ENCODE data around the gene RABGGTA. TPM values are rescaled to one million over a fixed set of nuclear protein-coding genes. Genes with fewer than 3 reads are reported as not detected.

RABGGTA gene
- total and polyA plus RNA-seq, 9 of the 15 experiments (the other 6 are each of a cell fraction or from before 2014, with no cell fraction given), result 4.5 to 24.2 (median 15.5) TPM

DNA sequence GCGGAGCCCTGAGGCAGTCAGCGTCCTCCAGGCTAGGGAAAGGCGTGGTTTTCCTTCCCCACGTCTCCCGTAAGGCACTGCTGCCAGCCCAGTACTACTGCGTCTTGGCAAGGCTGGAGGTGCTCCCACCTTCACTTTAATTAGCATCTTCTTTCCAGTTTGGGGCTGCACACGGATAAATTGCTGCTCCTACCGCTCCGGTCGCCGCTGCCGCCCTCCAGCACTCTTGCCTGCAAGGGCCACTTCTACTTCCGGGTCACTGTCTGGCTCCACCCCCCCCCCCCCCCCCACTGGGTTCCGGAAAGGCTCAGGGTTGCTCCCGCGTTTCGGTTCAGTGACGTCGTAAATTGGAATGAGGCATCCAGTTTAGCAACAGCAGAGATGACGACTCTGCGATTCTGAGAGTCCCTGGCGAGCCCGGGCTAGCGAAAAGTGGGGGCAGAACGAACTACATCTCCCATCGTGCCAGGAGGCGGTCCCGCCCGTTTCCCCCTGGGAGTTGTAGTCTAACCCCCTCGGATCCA is 39.2 kb downstream of the RABGGTA start, which contains the start of gene NEDD8 (continued):
- TF ChIP-seq SIX5 (IDR thresholded peaks at IDR 0.05; ENCODE audit: borderline replicate concordance in 1 of 2, insufficient read depth in 1 of 2, low read depth in 1 of 2, low read length in 2 of 2), result peak; percentile 91 to 96
- TF ChIP-seq, protein P1, sequence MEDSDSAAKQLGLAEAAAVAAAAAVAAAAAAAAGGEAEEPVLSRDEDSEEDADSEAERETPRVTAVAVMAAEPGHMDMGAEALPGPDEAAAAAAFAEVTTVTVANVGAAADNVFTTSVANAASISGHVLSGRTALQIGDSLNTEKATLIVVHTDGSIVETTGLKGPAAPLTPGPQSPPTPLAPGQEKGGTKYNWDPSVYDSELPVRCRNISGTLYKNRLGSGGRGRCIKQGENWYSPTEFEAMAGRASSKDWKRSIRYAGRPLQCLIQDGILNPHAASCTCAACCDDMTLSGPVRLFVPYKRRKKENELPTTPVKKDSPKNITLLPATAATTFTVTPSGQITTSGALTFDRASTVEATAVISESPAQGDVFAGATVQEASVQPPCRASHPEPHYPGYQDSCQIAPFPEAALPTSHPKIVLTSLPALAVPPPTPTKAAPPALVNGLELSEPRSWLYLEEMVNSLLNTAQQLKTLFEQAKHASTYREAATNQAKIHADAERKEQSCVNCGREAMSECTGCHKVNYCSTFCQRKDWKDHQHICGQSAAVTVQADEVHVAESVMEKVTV (CRISPR knock-in tag; IDR thresholded peaks at IDR 0.05), result no peak
- no peak for TF ChIP-seq ELF4 (CRISPR knock-in tag; IDR thresholded peaks at IDR 0.05)
- no peak for TF ChIP-seq ZC3H11A (IDR thresholded peaks at IDR 0.05; ENCODE audit: low read depth, low read length)
- TF ChIP-seq CBX1 (IDR thresholded peaks at IDR 0.05; ENCODE audit: low read depth), result no peak
- TF ChIP-seq, protein P2, sequence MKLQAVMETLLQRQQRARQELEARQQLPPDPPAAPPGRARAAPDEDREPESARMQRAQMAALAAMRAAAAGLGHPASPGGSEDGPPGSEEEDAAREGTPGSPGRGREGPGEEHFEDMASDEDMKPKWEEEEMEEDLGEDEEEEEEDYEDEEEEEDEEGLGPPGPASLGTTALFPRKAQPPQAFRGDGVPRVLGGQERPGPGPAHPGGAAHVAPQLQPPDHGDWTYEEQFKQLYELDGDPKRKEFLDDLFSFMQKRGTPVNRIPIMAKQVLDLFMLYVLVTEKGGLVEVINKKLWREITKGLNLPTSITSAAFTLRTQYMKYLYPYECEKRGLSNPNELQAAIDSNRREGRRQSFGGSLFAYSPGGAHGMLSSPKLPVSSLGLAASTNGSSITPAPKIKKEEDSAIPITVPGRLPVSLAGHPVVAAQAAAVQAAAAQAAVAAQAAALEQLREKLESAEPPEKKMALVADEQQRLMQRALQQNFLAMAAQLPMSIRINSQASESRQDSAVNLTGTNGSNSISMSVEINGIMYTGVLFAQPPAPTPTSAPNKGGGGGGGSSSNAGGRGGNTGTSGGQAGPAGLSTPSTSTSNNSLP (IDR thresholded peaks at IDR 0.05; ENCODE audit: borderline replicate concordance, low read depth, low read length), result no peak
- TF ChIP-seq CREM (IDR thresholded peaks at IDR 0.05; ENCODE audit: low read depth), result peak; percentile 77
- TF ChIP-seq ELF1 (tag; IDR thresholded peaks at IDR 0.05), result peak; percentile 82
- TF ChIP-seq CSDE1 (IDR thresholded peaks at IDR 0.05), result no peak
- TF ChIP-seq, protein P3, sequence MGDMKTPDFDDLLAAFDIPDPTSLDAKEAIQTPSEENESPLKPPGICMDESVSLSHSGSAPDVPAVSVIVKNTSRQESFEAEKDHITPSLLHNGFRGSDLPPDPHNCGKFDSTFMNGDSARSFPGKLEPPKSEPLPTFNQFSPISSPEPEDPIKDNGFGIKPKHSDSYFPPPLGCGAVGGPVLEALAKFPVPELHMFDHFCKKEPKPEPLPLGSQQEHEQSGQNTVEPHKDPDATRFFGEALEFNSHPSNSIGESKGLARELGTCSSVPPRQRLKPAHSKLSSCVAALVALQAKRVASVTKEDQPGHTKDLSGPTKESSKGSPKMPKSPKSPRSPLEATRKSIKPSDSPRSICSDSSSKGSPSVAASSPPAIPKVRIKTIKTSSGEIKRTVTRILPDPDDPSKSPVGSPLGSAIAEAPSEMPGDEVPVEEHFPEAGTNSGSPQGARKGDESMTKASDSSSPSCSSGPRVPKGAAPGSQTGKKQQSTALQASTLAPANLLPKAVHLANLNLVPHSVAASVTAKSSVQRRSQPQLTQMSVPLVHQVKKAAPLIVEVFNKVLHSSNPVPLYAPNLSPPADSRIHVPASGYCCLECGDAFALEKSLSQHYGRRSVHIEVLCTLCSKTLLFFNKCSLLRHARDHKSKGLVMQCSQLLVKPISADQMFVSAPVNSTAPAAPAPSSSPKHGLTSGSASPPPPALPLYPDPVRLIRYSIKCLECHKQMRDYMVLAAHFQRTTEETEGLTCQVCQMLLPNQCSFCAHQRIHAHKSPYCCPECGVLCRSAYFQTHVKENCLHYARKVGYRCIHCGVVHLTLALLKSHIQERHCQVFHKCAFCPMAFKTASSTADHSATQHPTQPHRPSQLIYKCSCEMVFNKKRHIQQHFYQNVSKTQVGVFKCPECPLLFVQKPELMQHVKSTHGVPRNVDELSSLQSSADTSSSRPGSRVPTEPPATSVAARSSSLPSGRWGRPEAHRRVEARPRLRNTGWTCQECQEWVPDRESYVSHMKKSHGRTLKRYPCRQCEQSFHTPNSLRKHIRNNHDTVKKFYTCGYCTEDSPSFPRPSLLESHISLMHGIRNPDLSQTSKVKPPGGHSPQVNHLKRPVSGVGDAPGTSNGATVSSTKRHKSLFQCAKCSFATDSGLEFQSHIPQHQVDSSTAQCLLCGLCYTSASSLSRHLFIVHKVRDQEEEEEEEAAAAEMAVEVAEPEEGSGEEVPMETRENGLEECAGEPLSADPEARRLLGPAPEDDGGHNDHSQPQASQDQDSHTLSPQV (IDR thresholded peaks at IDR 0.05), result 0 out of 2 replicates have a peak, but pooled peaks have one; percentile 26
- TF ChIP-seq, protein P4, sequence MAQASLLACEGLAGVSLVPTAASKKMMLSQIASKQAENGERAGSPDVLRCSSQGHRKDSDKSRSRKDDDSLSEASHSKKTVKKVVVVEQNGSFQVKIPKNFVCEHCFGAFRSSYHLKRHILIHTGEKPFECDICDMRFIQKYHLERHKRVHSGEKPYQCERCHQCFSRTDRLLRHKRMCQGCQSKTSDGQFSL (CRISPR knock-in tag; IDR thresholded peaks at IDR 0.05), result peak; percentile 96
- TF ChIP-seq, protein P4 (tag; IDR thresholded peaks at IDR 0.05), result peak in 1 of 2 experiments; percentile 98; a peak in 2 of 4 replicates
- no peak for TF ChIP-seq HNRNPK (IDR thresholded peaks at IDR 0.05; ENCODE audit: low read depth, low read length, poor library complexity, severe bottlenecking)
- no peak for TF ChIP-seq NFRKB (IDR thresholded peaks at IDR 0.05; ENCODE audit: low read depth)
- TF ChIP-seq MBD2 (IDR thresholded peaks at IDR 0.05; ENCODE audit: borderline replicate concordance, low read depth), result peak; percentile 86
- no peak for TF ChIP-seq ETV5 (CRISPR knock-in tag; IDR thresholded peaks at IDR 0.05; ENCODE audit: low read depth)
- TF ChIP-seq RNF2 (IDR thresholded peaks at IDR 0.05), result peak; percentile 53; the same call in 1 of the 2 replicates
- TF ChIP-seq ASH1L (IDR thresholded peaks at IDR 0.05; ENCODE audit: borderline replicate concordance, low read depth, partially characterized antibody), result peak; percentile 48
- no peak for TF ChIP-seq NFYB (IDR thresholded peaks at IDR 0.05; ENCODE audit: extremely low read depth, insufficient read length)
- TF ChIP-seq MEF2A (IDR thresholded peaks at IDR 0.05; ENCODE audit: control insufficient read depth, low read depth, low read length), result no peak
- TF ChIP-seq RBFOX2 (IDR thresholded peaks at IDR 0.05; ENCODE audit: low read depth, low read length), result peak; percentile 73

All from K562 (cell line).